HG02642 (cell line): Measurements from ENCODE around the gene MYT1.
"Not testable (repeated sequence)": the region's sequence is repeated elsewhere in the genome, so short reads cannot be mapped to it uniquely, and the experiment has no call there.

Experiments
- ATAC-seq: cut with Tn5 transposase; IDR thresholded peaks from one replicate; pipeline ENCODE4 v1.9.1; 2021; ENCODE audit warnings: mild to moderate bottlenecking; ENCODE audit not compliant: unreplicated experiment, poor library complexity

Gene MYT1

GRCh38 chr20:64258071-64258823 lies 94.0 kb downstream of the MYT1 start:
- ATAC-seq: no peak

- no peak for ATAC-seq
Measured at GRCh38 chr20:64260239-64260638, 96.0 kb downstream of the MYT1 start.

DNA sequence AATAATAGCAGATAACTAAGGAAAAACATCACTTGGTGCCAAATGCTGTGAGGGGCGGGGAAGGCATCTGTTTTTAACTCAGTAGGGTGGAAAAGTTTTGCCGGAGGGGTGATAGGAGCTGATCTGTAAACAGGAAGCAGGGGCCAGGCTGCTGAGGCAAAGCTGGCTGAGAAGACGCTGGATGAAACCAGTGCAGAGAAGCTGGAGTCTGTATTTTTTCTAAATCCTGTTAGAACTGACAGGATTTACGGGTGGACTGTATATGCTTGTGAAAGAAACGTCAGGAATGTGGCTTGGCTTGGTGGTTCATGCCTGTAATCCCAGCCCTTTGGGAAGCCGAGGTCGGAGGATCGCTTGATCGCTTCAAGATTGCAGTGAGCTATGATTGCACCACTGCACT lies 96.9 kb downstream of the MYT1 start:
- no peak for ATAC-seq

GRCh38 chr20:64264091-64264490 lies 99.8 kb downstream of the MYT1 start:
- no peak for ATAC-seq

- no peak for ATAC-seq
Measured at GRCh38 chr20:64265201-64265600, 100.9 kb downstream of the MYT1 start.

GRCh38 chr20:64266988-64267387 lies 102.7 kb downstream of the MYT1 start:
- no peak for ATAC-seq

DNA sequence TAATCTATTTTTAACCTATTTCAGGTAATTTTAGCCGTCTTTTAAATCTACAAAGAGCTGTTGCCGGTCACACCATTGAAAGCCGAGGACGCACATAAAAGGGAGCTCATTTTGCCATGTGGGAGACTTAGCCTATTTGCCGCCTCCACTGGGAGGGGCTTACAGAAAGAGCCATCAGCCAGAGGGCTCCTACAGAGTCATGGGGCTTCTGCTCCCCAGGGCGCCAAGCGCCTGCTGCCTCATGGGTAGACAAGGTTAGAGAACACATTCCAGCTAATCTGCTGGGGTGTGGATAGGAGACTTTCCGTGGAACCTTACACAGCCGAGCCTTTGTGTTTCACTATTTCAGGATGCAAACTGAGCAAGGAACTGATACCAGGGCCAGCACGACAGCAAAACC lies 103.9 kb downstream of the MYT1 start:
- ATAC-seq: no peak

- ATAC-seq: no peak
Measured at GRCh38 chr20:64269604-64270411, 105.6 kb downstream of the MYT1 start.

DNA sequence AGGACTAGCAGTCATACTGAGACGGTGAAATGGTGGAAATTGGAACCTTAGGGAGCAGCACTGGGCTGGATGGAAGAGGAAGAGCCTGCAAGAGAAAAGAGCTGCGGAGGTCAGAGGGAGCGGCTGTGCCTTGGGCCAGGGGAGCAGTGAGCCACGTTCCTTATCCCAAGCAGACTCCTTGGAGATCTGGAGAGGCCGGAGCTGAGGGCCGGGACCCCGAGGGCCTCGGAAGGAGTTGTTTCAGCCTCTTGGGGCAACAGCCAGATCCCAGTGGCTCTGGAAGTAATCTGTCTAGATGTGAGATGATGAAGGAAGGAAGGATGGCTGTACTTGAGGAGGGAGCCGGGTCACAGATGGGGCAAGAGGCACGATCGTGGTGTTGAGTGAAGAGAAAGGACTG lies 107.4 kb downstream of the MYT1 start:
- no peak for ATAC-seq

GRCh38 chr20:64273109-64273508 lies 108.9 kb downstream of the MYT1 start:
- no peak for ATAC-seq

DNA sequence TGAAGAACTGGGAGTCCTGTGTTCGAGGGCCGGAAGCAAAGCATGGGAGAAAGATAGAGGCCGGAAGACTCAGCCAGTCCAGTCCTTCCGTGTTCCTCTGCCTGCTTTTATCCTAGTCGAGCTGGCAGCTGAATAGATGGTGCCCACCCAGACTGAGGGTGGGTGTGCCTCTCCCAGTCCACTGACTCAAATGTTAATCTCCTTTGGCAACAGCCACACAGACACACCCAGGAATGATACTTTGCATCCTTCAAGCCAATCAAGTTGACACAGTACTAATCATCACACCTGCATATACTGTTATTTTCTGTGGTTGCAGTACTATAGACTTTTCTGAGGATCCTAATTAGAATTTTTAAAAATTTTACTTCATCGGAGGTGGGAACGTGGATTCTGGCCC lies 112.6 kb downstream of the MYT1 start:
- no peak for ATAC-seq

DNA sequence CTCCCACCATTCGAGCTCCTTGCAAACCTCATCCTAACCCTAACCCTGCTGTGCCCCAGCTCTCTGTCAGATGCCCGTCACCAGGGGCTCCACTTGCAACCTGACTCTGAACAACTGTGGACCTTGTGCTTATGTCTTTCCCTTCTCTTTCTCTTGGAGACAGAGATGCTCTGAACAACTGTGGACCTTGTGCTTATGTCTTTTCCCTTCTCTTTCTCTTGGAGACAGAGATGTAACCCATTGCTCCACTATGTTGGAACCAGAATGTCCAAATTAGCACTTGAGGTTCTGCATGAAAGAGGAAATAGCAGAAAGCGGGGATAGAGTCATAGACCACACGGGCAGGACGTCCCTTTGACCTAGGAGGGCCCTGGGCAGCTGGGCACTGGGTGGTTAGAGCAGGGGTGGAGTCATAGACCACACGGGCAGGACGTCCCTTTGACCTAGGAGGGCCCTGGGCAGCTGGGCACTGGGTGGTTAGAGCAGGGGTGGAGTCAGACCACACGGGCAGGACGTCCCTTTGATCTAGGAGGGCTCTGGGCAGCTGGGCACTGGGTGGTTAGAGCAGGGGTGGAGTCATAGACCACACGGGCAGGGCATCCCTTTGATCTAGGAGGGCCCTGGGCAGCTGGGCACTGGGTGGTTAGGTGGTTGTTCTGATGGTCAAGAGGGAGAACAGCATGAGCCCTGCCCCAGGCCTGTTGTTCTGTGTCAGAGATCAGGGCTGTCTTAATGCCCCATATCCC lies 113.5 kb downstream of the MYT1 start:
- ATAC-seq: no peak

- no peak for ATAC-seq
Measured at GRCh38 chr20:64278317-64278681, 114.0 kb downstream of the MYT1 start.

DNA sequence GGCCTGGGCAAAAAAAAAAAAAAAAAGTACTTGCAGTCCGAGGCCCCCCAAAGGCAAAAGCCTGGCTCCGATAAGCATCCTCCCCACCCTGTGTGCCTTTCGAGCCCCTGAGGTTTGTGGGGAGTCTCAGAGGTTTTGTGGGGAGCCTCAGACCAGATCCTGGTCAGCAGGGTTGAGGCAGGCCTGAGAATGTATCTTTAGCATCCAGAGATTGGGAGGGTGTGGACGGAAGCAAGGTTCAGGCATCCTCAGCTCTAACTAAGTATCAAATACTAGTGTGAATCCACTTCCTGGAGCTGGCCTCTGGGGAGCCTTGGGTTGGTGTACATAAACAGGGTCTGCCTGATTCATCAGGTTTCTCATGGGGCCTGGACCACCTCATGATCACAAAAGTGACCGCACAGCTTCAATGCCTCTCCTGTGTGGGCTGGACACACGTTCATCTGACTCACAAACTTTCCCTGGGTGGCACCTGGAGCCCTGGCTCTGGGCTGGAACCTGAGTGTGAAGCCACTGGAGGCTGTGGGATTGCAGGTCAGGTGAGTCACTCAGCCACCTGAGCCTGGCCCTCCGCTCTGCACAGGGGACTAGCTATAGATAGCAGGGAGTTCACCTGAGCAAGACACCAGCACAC lies 115.7 kb downstream of the MYT1 start:
- no peak for ATAC-seq

DNA sequence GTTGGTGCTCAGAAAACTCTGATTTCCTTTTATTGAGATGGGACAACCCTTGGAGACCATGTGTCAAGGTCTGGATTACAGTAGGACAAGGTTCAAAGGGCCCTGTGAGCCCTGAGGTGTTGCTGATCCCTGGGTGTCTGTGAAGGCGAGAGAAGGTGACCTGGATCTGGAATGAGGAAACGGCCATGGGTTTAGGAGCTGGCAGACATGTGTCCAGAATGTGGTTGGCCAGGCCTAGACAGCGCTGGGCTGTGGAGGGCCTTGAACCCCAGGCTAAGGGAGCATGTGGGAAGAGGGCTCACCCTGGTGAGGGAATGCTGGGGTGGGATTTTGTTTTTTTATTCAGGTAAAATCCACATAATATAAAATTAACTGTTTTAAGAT lies 116.2 kb downstream of the MYT1 start:
- ATAC-seq: no peak

DNA sequence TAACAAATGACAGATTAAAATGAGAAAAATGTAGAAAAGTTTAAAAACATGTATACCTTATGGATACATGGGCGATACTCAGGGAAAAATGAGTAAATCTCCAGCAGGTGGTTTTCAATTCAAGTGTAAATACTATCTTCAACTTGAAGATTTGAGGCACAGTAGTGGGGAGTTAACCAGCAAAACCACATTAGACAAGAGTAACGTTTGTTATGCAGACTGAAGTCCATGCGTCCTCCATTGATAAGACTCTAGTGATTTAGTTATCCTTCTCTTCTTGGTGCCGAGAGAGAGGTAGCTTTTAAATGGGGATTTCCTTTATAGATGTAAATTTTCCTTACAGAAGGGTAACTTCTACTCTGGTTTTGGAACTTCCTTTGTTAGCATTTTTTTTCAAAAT lies 119.4 kb downstream of the MYT1 start:
- no peak for ATAC-seq

GRCh38 chr20:64285579-64286446 lies 121.6 kb downstream of the MYT1 start:
- ATAC-seq: peak; percentile 95

GRCh38 chr20:64286447-64287263 lies 122.4 kb downstream of the MYT1 start:
- not testable (repeated sequence) for ATAC-seq

DNA sequence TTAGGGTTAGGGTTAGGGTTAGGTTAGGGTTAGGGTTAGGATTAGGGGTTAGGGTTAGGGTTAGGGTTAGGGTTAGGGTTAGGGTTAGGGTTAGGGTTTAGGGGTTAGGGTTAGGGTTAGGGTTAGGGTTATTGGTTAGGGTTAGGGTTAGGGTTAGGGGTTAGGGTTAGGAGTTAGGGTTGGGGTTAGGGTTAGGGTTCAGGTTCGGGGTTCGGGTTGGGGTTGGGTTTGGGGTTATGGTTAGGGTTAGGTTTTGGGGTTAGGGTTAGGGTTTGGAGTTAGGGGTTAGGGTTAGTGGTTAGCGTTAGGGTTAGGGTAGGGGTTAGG lies 123.0 kb downstream of the MYT1 start:
- ATAC-seq: not testable (repeated sequence)
